Thyroid gland (tissue), 4 donors: ENCODE results near the gene PARP11.

Experiments
- CTCF ChIP-seq, 6 experiments: fragments of 200-600 bp in 3 of 6; fragments of 450-650 bp in 3 of 6; sonication (generic) in 3 of 6; IDR thresholded peaks; one replicate each; pipeline ENCODE4 v1.5.1; 2016 to 2019; ENCODE audit warnings: antibody characterized with exemption in 6 of 6, mild to moderate bottlenecking in 2 of 6, inconsistent platforms in 1 of 6, moderate library complexity in 1 of 6
- POLR2A ChIP-seq, 2 donors: fragments of 450-650 bp; IDR thresholded peaks; one replicate each; pipeline ENCODE4 v1.6.1; 2017; ENCODE audit warnings: antibody characterized with exemption in 2 of 2, mild to moderate bottlenecking in 2 of 2, moderate library complexity in 1 of 2

GRCh38 chr12:3795066-3795465, 78.1 kb downstream of the PARP11 start:
- TF ChIP-seq POLR2A (IDR thresholded peaks at IDR 0.05) (no peak), CTCF (IDR thresholded peaks at IDR 0.05) (no peak)
